H9 (cell line): ENCODE results near the gene KIF16B. TPM values are rescaled to one million over a fixed set of nuclear protein-coding genes. Genes with fewer than 3 reads are reported as not detected.

ENCODE experiments used
- DNase-seq: peaks from one replicate; pipeline ENCODE4 v3.0.0-alpha.2; 2017
- H2AFZ ChIP-seq: one replicate; pipeline ENCODE4 v1.6.1; 2013; ENCODE audit warnings: mild to moderate bottlenecking, low read length, control low read depth, moderate library complexity
- H2AK5ac ChIP-seq: 2 replicates; pipeline ENCODE4 v1.6.1; 2013; ENCODE audit warnings: low read length, control low read depth, mixed read lengths; ENCODE audit not compliant: insufficient read length
- H2BK120ac ChIP-seq: one replicate; pipeline ENCODE4 v1.6.1; 2013; ENCODE audit warnings: low read depth, mild to moderate bottlenecking, low read length, control low read depth, inconsistent platforms; ENCODE audit not compliant: poor library complexity, severe bottlenecking
- H2BK12ac ChIP-seq: 2 replicates; pipeline ENCODE4 v1.6.1; 2013; ENCODE audit warnings: low read length, control low read depth, mixed read lengths, low read depth; ENCODE audit not compliant: insufficient read length
- H2BK15ac ChIP-seq: 2 replicates; pipeline ENCODE4 v1.6.1; 2013; ENCODE audit warnings: low read depth, low read length, control low read depth
- H2BK20ac ChIP-seq: one replicate; pipeline ENCODE4 v1.6.1; 2013; ENCODE audit warnings: low read depth, mild to moderate bottlenecking, low read length, control low read depth, inconsistent platforms; ENCODE audit not compliant: poor library complexity, severe bottlenecking
- H2BK5ac ChIP-seq: 2 replicates; pipeline ENCODE4 v1.6.1; 2013; ENCODE audit warnings: low read length, control low read depth, mixed read lengths; ENCODE audit not compliant: insufficient read length
- H3K14ac ChIP-seq: 2 replicates; pipeline ENCODE4 v1.6.1; 2013; ENCODE audit warnings: low read length, control low read depth; ENCODE audit not compliant: insufficient read depth
- H3K18ac ChIP-seq: 2 replicates; pipeline ENCODE4 v1.6.1; 2013; ENCODE audit warnings: low read depth, mild to moderate bottlenecking, mixed read lengths, low read length, control low read depth; ENCODE audit not compliant: insufficient read length
- H3K23ac ChIP-seq: 2 replicates; pipeline ENCODE4 v1.6.1; 2013; ENCODE audit warnings: low read length, control low read depth, mixed read lengths, low read depth; ENCODE audit not compliant: insufficient read length
- H3K23me2 ChIP-seq: 2 replicates; pipeline ENCODE4 v1.6.1; 2013; ENCODE audit warnings: low read depth, mild to moderate bottlenecking, mixed read lengths, low read length, control low read depth; ENCODE audit not compliant: insufficient read length, poor library complexity, severe bottlenecking
- H3K27ac ChIP-seq: 2 replicates; pipeline ENCODE4 v1.5.1; 2013; ENCODE audit warnings: low read length, control low read depth, mixed read lengths, low read depth; ENCODE audit not compliant: insufficient read length
- H3K27me3 ChIP-seq: 2 replicates; pipeline ENCODE4 v1.6.1; 2013; ENCODE audit warnings: low read length, control low read depth, inconsistent platforms; ENCODE audit not compliant: insufficient read depth
- H3K4ac ChIP-seq: 2 replicates; pipeline ENCODE4 v1.6.1; 2013; ENCODE audit warnings: low read depth, mild to moderate bottlenecking, control low read depth, inconsistent platforms, low read length, moderate library complexity
- H3K4me1 ChIP-seq: 2 replicates; pipeline ENCODE4 v1.6.1; 2013; ENCODE audit warnings: low read length, control low read depth, inconsistent platforms; ENCODE audit not compliant: insufficient read depth
- H3K4me2 ChIP-seq: 2 replicates; pipeline ENCODE4 v1.6.1; 2013; ENCODE audit warnings: low read length, control low read depth, mixed read lengths; ENCODE audit not compliant: insufficient read length, insufficient read depth
- H3K56ac ChIP-seq: 2 replicates; pipeline ENCODE4 v1.6.1; 2013; ENCODE audit warnings: low read depth, mild to moderate bottlenecking, mixed read lengths, low read length, control low read depth; ENCODE audit not compliant: insufficient read length
- H3K79me1 ChIP-seq: 2 replicates; pipeline ENCODE4 v1.6.1; 2013; ENCODE audit warnings: low read depth, mild to moderate bottlenecking, moderate library complexity, low read length, control low read depth, inconsistent platforms; ENCODE audit not compliant: insufficient read depth, poor library complexity, severe bottlenecking
- H3K79me2 ChIP-seq: 2 replicates; pipeline ENCODE4 v1.6.1; 2013; ENCODE audit warnings: low read length, control low read depth, inconsistent platforms; ENCODE audit not compliant: insufficient read depth
- H3K9ac ChIP-seq: 2 replicates; pipeline ENCODE4 v1.6.1; 2013; ENCODE audit warnings: low read length, control low read depth, mixed read lengths; ENCODE audit not compliant: insufficient read length; ENCODE audit errors: extremely low read depth
- H3K9me3 ChIP-seq: one replicate; pipeline ENCODE4 v1.6.1; 2013; ENCODE audit warnings: low read depth, low read length, inconsistent platforms; ENCODE audit not compliant: control insufficient read depth
- H3T11ph ChIP-seq: one replicate; pipeline ENCODE4 v1.6.1; 2013; ENCODE audit warnings: mild to moderate bottlenecking, low read length, control low read depth, inconsistent platforms
- H4K20me1 ChIP-seq: one replicate; pipeline ENCODE4 v1.6.1; 2013; ENCODE audit not compliant: control insufficient read depth, insufficient read length, insufficient read depth
- H4K5ac ChIP-seq: 2 replicates; pipeline ENCODE4 v1.6.1; 2013; ENCODE audit warnings: low read depth, mild to moderate bottlenecking, mixed read lengths, low read length, control low read depth; ENCODE audit not compliant: insufficient read length
- H4K8ac ChIP-seq: replicated peaks from 2 replicates; pipeline ENCODE4 v1.6.1; 2013; ENCODE audit warnings: low read length, control low read depth, mixed read lengths, low read depth; ENCODE audit not compliant: insufficient read length
- H4K91ac ChIP-seq: 2 replicates; pipeline ENCODE4 v1.6.1; 2013; ENCODE audit warnings: low read depth, mild to moderate bottlenecking, moderate library complexity, mixed read lengths, low read length, control low read depth; ENCODE audit not compliant: insufficient read length
- H3K27ac Mint-ChIP-seq, 3 experiments: 2 replicates in 2 of 3; 3 replicates in 1 of 3; pipeline ENCODE4 v1.8.0; 2020 to 2021; ENCODE audit warnings: mixed read lengths in 3 of 3, mild to moderate bottlenecking in 1 of 3, moderate library complexity in 1 of 3
- H3K27me3 Mint-ChIP-seq: 2 replicates; pipeline ENCODE4 v1.8.0; 2021; ENCODE audit warnings: low read depth, mild to moderate bottlenecking, moderate library complexity, mixed read lengths
- H3K36me3 Mint-ChIP-seq, 3 experiments: 2 replicates in 2 of 3; 3 replicates in 1 of 3; pipeline ENCODE4 v1.8.0; 2020 to 2021; ENCODE audit warnings: low read depth in 3 of 3, mixed read lengths in 3 of 3; ENCODE audit not compliant: insufficient read depth in 1 of 3
- H3K4me1 Mint-ChIP-seq, 2 experiments: 2 replicates each; pipeline ENCODE4 v1.8.0; 2020; ENCODE audit warnings: mixed read lengths in 2 of 2
- H3K4me3 Mint-ChIP-seq, 2 experiments: 2 replicates in 1 of 2; 3 replicates in 1 of 2; pipeline ENCODE4 v1.8.0; 2020 to 2021; ENCODE audit warnings: mild to moderate bottlenecking in 2 of 2, mixed read lengths in 2 of 2, moderate library complexity in 1 of 2
- H3K9me3 Mint-ChIP-seq, 2 experiments: 2 replicates in 1 of 2; 3 replicates in 1 of 2; pipeline ENCODE4 v1.8.0; 2020; ENCODE audit warnings: mild to moderate bottlenecking in 2 of 2, mixed read lengths in 2 of 2, moderate library complexity in 1 of 2
- WGBS: extraction: QIAGEN DNeasy Blood & Tissue Kit; methylation state at CpG from one replicate; pipeline ENCODE4 v1.1.7; 2013; ENCODE audit warnings: missing lambda C conversion rate, low lambda C conversion rate, mixed read lengths; ENCODE audit not compliant: insufficient read length; ENCODE audit errors: extremely low coverage; 5-methylcytosine and 5-hydroxymethylcytosine counted together
- total RNA-seq: library from RNA; stranded (reverse); gene quantifications from 2 replicates; pipeline ENCODE4 v1.2.1, GENCODE V29; 2021
- TF ChIP-seq, protein P1 (sequence below): fragments of 200-600 bp; sonication (generic); conservative IDR thresholded peaks from 3 replicates; pipeline ENCODE4 v1.8.0; 2021; ENCODE audit warnings: antibody characterized with exemption, mild to moderate bottlenecking

KIF16B gene
- total RNA-seq, 1 experiment from 2014 or later: 7.4 TPM

DNA sequence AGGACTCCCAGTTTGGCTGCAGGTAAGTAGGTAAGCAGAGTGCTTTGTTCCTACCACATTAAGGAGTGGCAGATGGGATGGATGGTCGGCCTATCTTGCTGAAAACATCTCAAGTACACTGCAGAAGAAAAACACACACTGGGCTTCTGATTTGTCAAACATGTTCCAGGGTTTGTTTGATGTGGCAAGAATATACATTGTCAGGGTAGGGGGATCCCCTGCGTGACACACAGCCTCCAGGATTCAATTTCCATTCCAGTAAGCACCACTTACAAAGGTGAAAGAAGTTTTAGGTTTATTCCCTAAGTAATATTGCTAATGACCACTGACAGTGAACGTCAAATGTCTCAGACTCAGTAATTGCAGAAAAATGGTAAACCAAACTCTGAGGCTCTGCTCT is 26.0 kb upstream of the KIF16B start:
- Histone ChIP-seq H3K14ac (no peak overlapping the region), H3K18ac (no peak overlapping the region), H4K8ac (no peak overlapping the region), H3K4me2 (no peak overlapping the region), H2BK120ac (no peak overlapping the region), H2AFZ (no peak overlapping the region), H4K20me1 (no peaks in the 10 kb centered on the region), H3K79me2 (no peaks in the 10 kb centered on the region), H3K23me2 (no peaks in the 10 kb centered on the region), H3K4ac (no peak overlapping the region), H4K91ac (no peak overlapping the region), H2BK12ac (no peak overlapping the region), H3K23ac (no peak overlapping the region), H3K9ac (no peak overlapping the region), H3K9me3 (no peaks in the 10 kb centered on the region), H2AK5ac (no peak overlapping the region), H3K79me1 (no peaks in the 10 kb centered on the region), H2BK20ac (no peak overlapping the region), H3K56ac (no peak overlapping the region), H3T11ph (no peak overlapping the region), H2BK15ac (no peak overlapping the region), H3K27ac (no peak overlapping the region), H2BK5ac (no peak overlapping the region), H3K27me3 (no peaks in the 10 kb centered on the region), H3K4me1 (no peaks in the 10 kb centered on the region), H4K5ac (no peak overlapping the region)
- TF ChIP-seq, protein P1, sequence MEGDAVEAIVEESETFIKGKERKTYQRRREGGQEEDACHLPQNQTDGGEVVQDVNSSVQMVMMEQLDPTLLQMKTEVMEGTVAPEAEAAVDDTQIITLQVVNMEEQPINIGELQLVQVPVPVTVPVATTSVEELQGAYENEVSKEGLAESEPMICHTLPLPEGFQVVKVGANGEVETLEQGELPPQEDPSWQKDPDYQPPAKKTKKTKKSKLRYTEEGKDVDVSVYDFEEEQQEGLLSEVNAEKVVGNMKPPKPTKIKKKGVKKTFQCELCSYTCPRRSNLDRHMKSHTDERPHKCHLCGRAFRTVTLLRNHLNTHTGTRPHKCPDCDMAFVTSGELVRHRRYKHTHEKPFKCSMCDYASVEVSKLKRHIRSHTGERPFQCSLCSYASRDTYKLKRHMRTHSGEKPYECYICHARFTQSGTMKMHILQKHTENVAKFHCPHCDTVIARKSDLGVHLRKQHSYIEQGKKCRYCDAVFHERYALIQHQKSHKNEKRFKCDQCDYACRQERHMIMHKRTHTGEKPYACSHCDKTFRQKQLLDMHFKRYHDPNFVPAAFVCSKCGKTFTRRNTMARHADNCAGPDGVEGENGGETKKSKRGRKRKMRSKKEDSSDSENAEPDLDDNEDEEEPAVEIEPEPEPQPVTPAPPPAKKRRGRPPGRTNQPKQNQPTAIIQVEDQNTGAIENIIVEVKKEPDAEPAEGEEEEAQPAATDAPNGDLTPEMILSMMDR: no peak
- Mint-ChIP-seq H3K4me1 (no peaks in the 10 kb centered on the region), H3K9me3 (no peaks in the 10 kb centered on the region), H3K36me3 (no peaks in the 10 kb centered on the region), H3K27me3 (peaks cover 2% of the 10 kb centered on the region; the same call in 1 of the 2 replicates), H3K4me3 (no peak overlapping the region), H3K27ac (no peak overlapping the region)
- no CpG with 5 or more reads among the region's 3 CpGs for WGBS
- DNase-seq: no peak
